AG10803 (cell line): ENCODE measurements around the gene NEU1.
"Not testable (repeated sequence)": the region's sequence is repeated elsewhere in the genome, so short reads cannot be mapped to it uniquely, and the experiment has no call there.

ENCODE experiments used
- DNase-seq: peaks from one replicate; pipeline ENCODE4 v3.0.0; 2010; ENCODE audit warnings: low read depth
- H3K4me3 ChIP-seq: 2 replicates; pipeline ENCODE4 v1.5.1; 2011; ENCODE audit warnings: mild to moderate bottlenecking, low read length, control low read depth
- CTCF ChIP-seq: conservative IDR thresholded peaks from 2 replicates; pipeline ENCODE4 v1.5.1; 2011; ENCODE audit warnings: mild to moderate bottlenecking, low read length, control low read depth, inconsistent platforms

NEU1 gene

GRCh38 chr6:31847276-31847978, 15.2 kb downstream of the NEU1 start:
- no peak for TF ChIP-seq CTCF
- no peak for DNase-seq
- no peak overlapping the region for H3K4me3 ChIP-seq

GRCh38 chr6:31844507-31844906, 18.1 kb downstream of the NEU1 start:
- TF ChIP-seq CTCF = no peak

GRCh38 chr6:31842053-31842452, 20.6 kb downstream of the NEU1 start:
- no peak overlapping the region for H3K4me3 ChIP-seq
- no peak for TF ChIP-seq CTCF

More at GRCh38 chr6:31844507-31844906, 18.1 kb downstream of the NEU1 start:
- no peak overlapping the region for H3K4me3 ChIP-seq
- DNase-seq = no peak

GRCh38 chr6:31839779-31840126, 22.9 kb downstream of the NEU1 start:
- DNase-seq, H3K4me3 ChIP-seq: not testable (repeated sequence)

More at GRCh38 chr6:31842053-31842452, 20.6 kb downstream of the NEU1 start:
- no peak for DNase-seq

- TF ChIP-seq CTCF = no peak
- H3K4me3 ChIP-seq = no peak overlapping the region
- no peak for DNase-seq
Measured at GRCh38 chr6:31838968-31839367, 23.7 kb downstream of the NEU1 start.

- peak overlapping the region; percentile 94 for H3K4me3 ChIP-seq
- not testable (repeated sequence) for DNase-seq
Measured at GRCh38 chr6:31838114-31838553, 24.5 kb downstream of the NEU1 start.

- no peak for DNase-seq
Measured at GRCh38 chr6:31837369-31838113, 25.1 kb downstream of the NEU1 start.

More at GRCh38 chr6:31837369-31838113, 25.1 kb downstream of the NEU1 start:
- no peak for TF ChIP-seq CTCF
- peak overlapping the region; percentile 94 for H3K4me3 ChIP-seq
